Muscle layer of duodenum (tissue), 2 donors: Measurements from ENCODE around the gene TCF20.

Source experiments
- H3K27ac ChIP-seq: one replicate; pipeline ENCODE4 v1.7.0; 2013; ENCODE audit warnings: mild to moderate bottlenecking, low read length
- H3K27me3 ChIP-seq: one replicate; pipeline ENCODE4 v1.7.0; 2013; ENCODE audit warnings: low read depth, mild to moderate bottlenecking, control low read depth, low read length
- H3K36me3 ChIP-seq, 2 donors: one replicate each; pipeline ENCODE4 v1.7.0; 2013; ENCODE audit warnings: low read length in 2 of 2, control low read depth in 1 of 2, mild to moderate bottlenecking in 1 of 2; ENCODE audit not compliant: insufficient read depth in 2 of 2, control insufficient read depth in 1 of 2
- H3K4me1 ChIP-seq, 2 donors: one replicate each; pipeline ENCODE4 v1.7.0; 2013; ENCODE audit warnings: low read length in 2 of 2, mild to moderate bottlenecking in 2 of 2, control low read depth in 1 of 2, moderate library complexity in 1 of 2; ENCODE audit not compliant: insufficient read depth in 2 of 2, control insufficient read depth in 1 of 2
- H3K4me3 ChIP-seq, 2 donors: one replicate each; pipeline ENCODE4 v1.7.0; 2013; ENCODE audit warnings: low read length in 2 of 2, low read depth in 1 of 2, mild to moderate bottlenecking in 1 of 2
- H3K9me3 ChIP-seq, 2 donors: one replicate each; pipeline ENCODE4 v1.7.0; 2013; ENCODE audit warnings: low read length in 2 of 2, control low read depth in 1 of 2, mild to moderate bottlenecking in 1 of 2; ENCODE audit not compliant: control insufficient read depth in 1 of 2
- donor health status: healthy.

TCF20 gene

DNA sequence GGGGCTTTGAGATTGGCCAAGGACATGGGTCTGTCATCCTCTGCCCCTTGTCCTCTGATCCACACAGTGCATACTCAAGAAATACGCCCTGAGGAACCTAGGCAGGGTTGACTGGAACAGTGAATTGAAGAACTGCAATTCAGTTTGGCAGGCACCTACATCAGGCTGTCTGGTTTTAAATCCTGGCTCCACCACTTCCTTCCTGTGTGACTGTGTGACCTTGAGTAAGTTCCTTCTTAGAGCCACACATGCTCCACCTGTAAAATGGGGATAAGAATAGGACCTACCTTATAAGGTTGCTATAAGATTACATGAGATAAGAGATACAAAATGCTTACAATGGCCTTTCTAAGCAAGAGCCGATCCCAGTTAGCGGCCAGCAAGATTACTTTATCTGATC, 15.8 kb upstream of the TCF20 start:
- no peaks in the 10 kb centered on the region for H3K9me3 ChIP-seq
- no peaks in the 10 kb centered on the region for H3K36me3 ChIP-seq
- no peak overlapping the region for H3K4me3 ChIP-seq
- H3K27ac ChIP-seq: no peak overlapping the region
- peaks cover 15% of the 10 kb centered on the region for H3K27me3 ChIP-seq
- peaks cover 0 to 17% of the 10 kb centered on the region in 2 donors for H3K4me1 ChIP-seq

DNA sequence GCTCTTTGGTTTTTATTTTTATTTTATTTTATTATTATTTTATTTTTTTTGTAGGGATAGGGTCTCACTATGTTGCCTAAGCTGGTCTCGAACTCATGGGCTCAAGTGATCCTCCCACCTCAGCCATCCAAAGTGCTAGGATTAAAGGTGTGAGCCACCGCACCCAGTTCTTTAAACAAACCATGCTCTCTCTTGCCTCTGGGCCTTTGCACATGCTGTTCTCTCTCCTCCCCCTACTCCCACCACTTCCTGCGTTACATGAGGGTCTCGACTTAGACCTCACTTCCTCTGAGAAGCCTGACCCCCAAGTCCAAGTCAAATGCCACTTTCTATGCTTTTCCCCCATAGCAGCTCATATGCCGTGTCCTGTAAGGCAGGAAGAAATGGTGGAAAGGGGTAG, 15.2 kb upstream of the TCF20 start:
- H3K36me3 ChIP-seq: no peaks in the 10 kb centered on the region
- no peak overlapping the region for H3K4me3 ChIP-seq
- no peaks in the 10 kb centered on the region for H3K9me3 ChIP-seq
- no peak overlapping the region for H3K27ac ChIP-seq
- H3K27me3 ChIP-seq: peaks cover 15% of the 10 kb centered on the region
- peaks cover 0 to 17% of the 10 kb centered on the region in 2 donors for H3K4me1 ChIP-seq

DNA sequence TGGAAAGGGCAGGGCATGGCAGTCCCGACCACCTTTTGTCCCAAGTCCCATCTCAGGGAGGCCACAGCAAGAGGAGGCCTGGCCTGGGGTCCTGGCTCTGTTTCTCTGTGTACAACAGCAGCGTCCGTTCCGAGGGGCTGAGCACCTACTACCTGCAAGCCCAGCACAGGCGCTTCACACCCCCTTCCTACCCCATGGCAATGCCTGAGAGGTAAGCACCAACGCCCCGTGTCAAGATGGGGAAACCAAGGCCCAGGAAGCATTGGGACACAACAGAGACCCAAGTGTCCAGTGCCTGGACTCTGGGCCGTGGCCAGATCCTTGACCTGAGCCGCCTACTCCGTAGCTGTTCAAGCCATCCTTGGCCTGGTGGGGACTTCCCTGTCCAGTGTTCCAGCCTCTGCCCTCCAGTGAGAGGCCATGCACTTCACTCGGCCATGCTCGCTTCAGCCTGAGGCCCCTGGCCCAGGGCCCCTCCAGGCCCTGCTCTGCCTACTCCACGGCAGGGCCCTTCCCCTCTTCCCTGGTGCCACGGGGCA, 14.3 kb upstream of the TCF20 start:
- Histone ChIP-seq H3K27me3 (peaks cover 15% of the 10 kb centered on the region), H3K4me1 (peaks cover 0 to 17% of the 10 kb centered on the region in 2 donors), H3K9me3 (no peaks in the 10 kb centered on the region), H3K4me3 (no peak overlapping the region), H3K36me3 (no peaks in the 10 kb centered on the region), H3K27ac (no peak overlapping the region)

DNA sequence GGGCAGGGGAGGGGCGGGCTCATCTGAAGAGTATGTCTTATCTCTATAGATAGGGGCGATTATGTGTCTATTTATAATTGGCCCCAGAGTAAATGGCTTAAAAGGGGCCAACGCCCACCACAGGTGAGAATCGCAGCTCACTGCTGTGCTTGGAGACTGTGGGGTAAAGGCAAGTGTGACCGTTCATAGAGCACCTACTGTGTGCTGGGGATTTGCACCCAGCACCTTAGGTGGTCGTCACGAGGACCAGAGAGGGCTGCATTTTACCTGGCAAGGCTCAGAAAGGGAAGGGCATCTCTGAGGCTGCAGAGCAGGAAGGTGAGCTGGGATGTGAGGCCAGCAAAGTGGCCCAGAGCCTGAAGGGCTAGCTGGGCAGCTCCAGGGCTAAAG, 13.7 kb upstream of the TCF20 start:
- Histone ChIP-seq H3K36me3 (no peaks in the 10 kb centered on the region), H3K9me3 (no peaks in the 10 kb centered on the region), H3K4me1 (peaks cover 0 to 17% of the 10 kb centered on the region in 2 donors), H3K4me3 (peak overlapping the region in 1 of 2 donors; percentile 58), H3K27me3 (peaks cover 15% of the 10 kb centered on the region), H3K27ac (no peak overlapping the region)

DNA sequence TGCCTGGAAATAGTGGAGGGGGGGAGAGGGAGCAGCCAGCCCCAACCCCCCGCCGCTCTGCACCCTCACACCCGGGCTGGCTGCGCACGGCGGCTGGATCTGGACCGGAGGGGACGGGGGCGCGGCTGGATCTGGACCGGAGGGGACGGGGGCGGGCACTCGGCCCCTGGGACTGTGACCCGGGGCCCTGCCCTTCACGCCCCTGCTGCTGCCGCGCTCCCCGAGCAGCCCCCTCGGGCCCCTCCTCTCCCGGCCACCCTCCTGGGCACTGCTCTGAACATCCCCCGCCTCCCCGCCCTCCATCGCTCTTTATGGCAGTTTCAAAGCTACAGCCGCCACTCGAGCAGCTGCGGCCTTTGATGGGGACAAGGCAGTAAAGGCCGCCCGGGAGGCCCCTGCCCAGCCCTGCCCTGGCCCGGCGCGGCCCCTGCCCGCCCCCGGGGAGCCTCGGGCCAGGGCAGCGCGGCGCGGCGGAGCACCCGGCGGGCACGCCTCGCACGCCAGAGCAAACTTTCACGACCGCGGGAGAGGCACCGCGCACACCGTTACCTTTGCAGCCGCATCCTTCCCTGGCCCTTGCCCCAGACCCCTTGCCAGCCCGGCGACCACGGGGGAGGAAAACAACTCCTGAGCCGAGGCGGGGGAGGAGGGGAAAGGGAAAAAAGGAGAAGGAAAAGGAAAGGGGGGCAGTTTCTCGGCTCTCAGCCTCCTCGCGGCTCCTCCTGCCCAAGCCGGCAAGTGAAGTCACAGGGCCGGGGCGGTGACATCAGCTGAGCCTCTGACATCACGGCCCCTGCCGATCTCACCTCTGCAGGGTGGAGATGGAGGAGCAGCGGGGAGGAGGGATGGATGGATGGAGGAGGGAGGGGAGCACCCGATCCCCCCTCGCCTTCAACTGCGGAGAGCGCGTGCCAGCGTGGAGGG, 13.1 kb upstream of the TCF20 start:
- Histone ChIP-seq H3K9me3 (no peaks in the 10 kb centered on the region), H3K27me3 (peaks cover 15% of the 10 kb centered on the region), H3K4me1 (peaks cover 0 to 17% of the 10 kb centered on the region in 2 donors), H3K4me3 (peak overlapping the region in 1 of 2 donors; percentile 58), H3K36me3 (no peaks in the 10 kb centered on the region), H3K27ac (no peak overlapping the region)

DNA sequence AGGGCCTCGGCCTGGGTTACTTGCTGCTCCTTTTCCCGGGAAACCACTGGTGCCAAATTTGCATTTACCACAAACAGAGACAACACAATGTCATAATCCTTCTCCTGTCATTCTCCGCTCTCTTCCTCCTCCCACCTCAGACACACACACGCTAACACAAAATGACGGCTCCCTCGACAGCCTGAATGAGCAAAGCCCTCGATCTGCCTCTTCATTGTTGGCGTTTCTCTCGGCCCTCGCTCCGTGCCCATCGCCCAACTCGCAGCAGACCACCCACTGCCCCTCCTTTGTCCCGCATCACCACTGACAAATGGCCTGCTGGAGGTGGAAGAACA, 12.5 kb upstream of the TCF20 start:
- H3K4me3 ChIP-seq: peak overlapping the region in 1 of 2 donors; percentile 58
- no peaks in the 10 kb centered on the region for H3K9me3 ChIP-seq
- H3K27me3 ChIP-seq: peaks cover 15% of the 10 kb centered on the region
- H3K4me1 ChIP-seq: peaks cover 0 to 17% of the 10 kb centered on the region in 2 donors
- H3K27ac ChIP-seq: no peak overlapping the region
- no peaks in the 10 kb centered on the region for H3K36me3 ChIP-seq

DNA sequence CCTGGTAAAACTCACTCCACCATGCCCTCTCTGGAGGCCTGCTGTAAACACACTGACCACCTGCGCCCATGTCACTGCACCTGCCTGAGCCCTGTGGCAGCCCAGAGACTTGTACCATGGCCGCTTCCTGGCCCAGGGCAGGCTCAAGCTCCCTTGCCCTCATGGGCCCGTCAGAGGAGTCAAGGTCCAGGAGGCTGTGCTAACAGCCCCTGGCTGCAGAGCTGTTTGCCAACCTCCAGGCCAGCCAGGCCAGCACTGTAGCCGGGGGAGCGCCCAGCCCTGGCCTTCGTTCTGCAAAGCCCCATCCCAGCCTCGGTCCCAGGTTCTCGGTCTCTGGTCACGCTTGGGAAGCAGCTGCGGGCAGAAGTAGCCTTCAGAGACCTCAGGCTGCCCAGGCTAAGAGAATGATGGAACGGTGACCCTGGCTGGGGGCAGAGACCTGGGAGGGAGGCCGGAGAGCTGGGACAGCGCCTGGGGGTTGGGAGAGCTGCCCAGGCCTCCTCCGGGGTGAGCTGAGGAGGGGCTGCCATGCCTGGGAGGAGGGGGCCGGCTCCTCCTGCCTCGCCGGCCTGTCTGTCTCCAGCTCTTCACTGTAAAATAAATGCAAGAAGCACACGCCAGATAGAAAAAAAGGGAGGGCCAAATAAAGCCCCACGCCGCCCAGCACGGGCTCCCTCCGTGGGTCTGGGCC, 11.9 kb upstream of the TCF20 start:
- Histone ChIP-seq H3K36me3 (no peaks in the 10 kb centered on the region), H3K4me3 (peak overlapping the region in 1 of 2 donors; percentile 58), H3K9me3 (no peaks in the 10 kb centered on the region), H3K27ac (no peak overlapping the region), H3K4me1 (peaks cover 0 to 17% of the 10 kb centered on the region in 2 donors), H3K27me3 (peaks cover 15% of the 10 kb centered on the region)

DNA sequence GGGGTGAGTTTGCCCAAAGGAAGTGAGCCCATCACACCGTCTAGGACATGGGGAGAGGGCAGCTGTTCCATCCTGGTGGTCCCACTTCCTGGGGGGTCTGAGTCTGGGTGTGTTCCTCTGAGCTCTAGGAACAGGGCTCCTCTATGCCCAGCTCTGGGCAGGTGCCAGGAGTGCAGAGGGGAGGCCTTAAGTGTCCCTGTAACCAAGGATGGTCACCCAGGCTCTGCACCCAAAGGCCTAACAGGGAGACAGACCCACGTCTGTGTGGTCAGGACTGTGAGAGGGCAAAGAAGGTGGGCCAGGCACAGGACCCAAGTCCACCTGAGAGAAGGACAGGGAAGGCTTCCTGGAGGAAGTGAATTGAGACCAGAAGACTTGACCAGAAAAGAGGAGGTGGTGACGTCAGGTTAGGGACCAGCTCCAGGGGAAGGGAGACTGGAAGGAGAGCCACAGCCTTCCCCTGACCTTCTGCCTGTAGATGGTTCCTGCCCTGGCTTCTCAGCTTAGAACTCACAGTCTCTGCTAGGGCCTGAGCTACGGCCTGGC, 11.3 kb upstream of the TCF20 start:
- Histone ChIP-seq H3K9me3 (no peaks in the 10 kb centered on the region), H3K36me3 (no peaks in the 10 kb centered on the region), H3K27me3 (peaks cover 15% of the 10 kb centered on the region), H3K27ac (no peak overlapping the region), H3K4me3 (no peak overlapping the region), H3K4me1 (peaks cover 0 to 17% of the 10 kb centered on the region in 2 donors)

DNA sequence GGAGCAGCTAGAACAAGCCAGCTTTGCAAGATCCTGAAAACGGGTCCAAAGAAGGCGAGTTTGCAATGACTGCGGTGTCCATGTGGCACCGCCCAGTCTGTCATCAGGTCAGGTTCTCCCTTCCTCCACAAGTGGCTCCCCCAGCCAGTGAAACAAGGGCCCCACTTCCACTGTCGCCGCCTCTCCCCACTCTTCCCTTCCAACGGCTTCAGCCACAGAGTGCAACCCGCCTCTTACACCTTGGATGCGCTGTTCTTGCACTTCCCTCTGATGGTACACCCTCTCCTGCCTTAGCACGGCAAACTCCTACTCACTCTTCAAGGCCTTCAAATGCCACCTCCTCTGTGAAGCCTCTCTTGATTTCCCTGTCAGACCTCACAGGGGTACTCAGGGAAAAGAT, 10.8 kb upstream of the TCF20 start:
- Histone ChIP-seq H3K27ac (no peak overlapping the region), H3K4me3 (no peak overlapping the region), H3K4me1 (peaks cover 0 to 17% of the 10 kb centered on the region in 2 donors), H3K27me3 (peaks cover 15% of the 10 kb centered on the region), H3K9me3 (no peaks in the 10 kb centered on the region), H3K36me3 (no peaks in the 10 kb centered on the region)

DNA sequence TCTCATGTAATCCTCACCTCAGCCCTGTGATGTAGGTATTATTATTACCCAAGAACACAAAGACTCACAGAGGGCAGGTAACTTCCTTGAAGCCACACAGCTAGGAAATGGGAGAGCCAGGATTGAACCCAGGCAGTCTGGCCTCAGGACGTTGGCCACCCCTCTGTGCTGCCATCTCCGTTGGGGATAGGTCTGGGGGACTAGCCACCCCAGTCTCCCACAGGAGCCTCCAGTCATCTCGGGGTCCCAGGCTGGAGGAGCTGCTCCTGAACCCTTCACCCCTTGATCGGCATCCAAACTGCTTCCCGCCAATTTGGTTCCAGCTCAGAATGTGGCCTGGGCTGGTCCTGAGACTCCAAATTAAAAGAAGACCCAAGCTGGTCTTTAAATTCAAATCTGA, 10.4 kb upstream of the TCF20 start:
- no peak overlapping the region for H3K4me3 ChIP-seq
- no peaks in the 10 kb centered on the region for H3K9me3 ChIP-seq
- H3K36me3 ChIP-seq: no peaks in the 10 kb centered on the region
- H3K27me3 ChIP-seq: peaks cover 15% of the 10 kb centered on the region
- H3K4me1 ChIP-seq: peaks cover 0 to 17% of the 10 kb centered on the region in 2 donors
- H3K27ac ChIP-seq: no peak overlapping the region

DNA sequence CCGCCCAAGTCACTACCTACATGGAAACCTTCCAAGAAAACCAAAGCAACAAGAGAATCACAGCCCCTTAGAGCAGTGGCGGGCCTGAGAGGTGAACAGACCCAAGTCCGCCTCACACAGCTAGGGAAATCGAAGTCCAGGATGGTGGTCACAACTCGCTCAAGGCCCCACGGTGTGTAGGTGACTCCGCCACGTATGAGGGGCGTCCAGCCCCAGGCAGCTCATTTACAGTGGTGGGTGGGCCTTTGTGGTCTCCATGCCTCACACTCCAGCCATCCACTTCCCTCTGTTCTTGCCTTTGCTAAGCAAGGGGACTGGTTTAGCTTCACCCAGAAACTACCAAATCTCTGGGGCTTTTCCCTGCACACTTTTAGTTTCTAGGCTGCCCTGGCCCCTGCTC, 9.7 kb upstream of the TCF20 start:
- H3K27me3 ChIP-seq: peaks cover 15% of the 10 kb centered on the region
- no peaks in the 10 kb centered on the region for H3K36me3 ChIP-seq
- no peak overlapping the region for H3K4me3 ChIP-seq
- peaks cover 0 to 17% of the 10 kb centered on the region in 2 donors for H3K4me1 ChIP-seq
- no peaks in the 10 kb centered on the region for H3K9me3 ChIP-seq
- H3K27ac ChIP-seq: no peak overlapping the region
